HUES48 (cell line): ENCODE data around the gene SLC38A8.

Experiments used
- H3K27ac ChIP-seq: one replicate; pipeline ENCODE4 v1.7.0; 2013; ENCODE audit warnings: low read depth, low read length, inconsistent platforms
- H3K27me3 ChIP-seq: 2 replicates; pipeline ENCODE4 v1.6.1; 2013; ENCODE audit warnings: mild to moderate bottlenecking, low read length; ENCODE audit not compliant: control insufficient read depth, insufficient read depth
- H3K36me3 ChIP-seq: 2 replicates; pipeline ENCODE4 v1.6.1; 2013; ENCODE audit warnings: low read length; ENCODE audit not compliant: control insufficient read depth, insufficient read depth
- H3K4me1 ChIP-seq: 2 replicates; pipeline ENCODE4 v1.6.1; 2013; ENCODE audit warnings: mild to moderate bottlenecking, low read length; ENCODE audit not compliant: control insufficient read depth, insufficient read depth
- H3K4me3 ChIP-seq: 2 replicates; pipeline ENCODE4 v1.5.1; 2013; ENCODE audit warnings: mild to moderate bottlenecking, low read depth, low read length
- H3K9ac ChIP-seq: 2 replicates; pipeline ENCODE4 v1.6.1; 2013; ENCODE audit warnings: mild to moderate bottlenecking, low read depth, low read length, moderate library complexity
- H3K9me3 ChIP-seq: 2 replicates; pipeline ENCODE4 v1.6.1; 2013; ENCODE audit warnings: low read length; ENCODE audit not compliant: control insufficient read depth, insufficient read depth

Gene SLC38A8

GRCh38 chr16:84040226-84040822 is 2.3 kb downstream of the SLC38A8 start:
- peaks cover 13% of the 10 kb centered on the region; the same call in 1 of the 2 replicates for H3K4me1 ChIP-seq
- H3K4me3 ChIP-seq, result no peak overlapping the region
- H3K36me3 ChIP-seq, result no peaks in the 10 kb centered on the region
- H3K9me3 ChIP-seq, result no peaks in the 10 kb centered on the region
- H3K9ac ChIP-seq, result no peak overlapping the region
- no peaks in the 10 kb centered on the region for H3K27me3 ChIP-seq
- H3K27ac ChIP-seq, result no peak overlapping the region

- Histone ChIP-seq H3K27ac (no peak overlapping the region), H3K9me3 (no peaks in the 10 kb centered on the region), H3K9ac (no peak overlapping the region), H3K36me3 (no peaks in the 10 kb centered on the region), H3K4me3 (no peak overlapping the region), H3K27me3 (no peaks in the 10 kb centered on the region), H3K4me1 (peaks cover 13% of the 10 kb centered on the region; the same call in 1 of the 2 replicates)
Observed at GRCh38 chr16:84039696-84040095, 2.9 kb downstream of the SLC38A8 start.

GRCh38 chr16:84038469-84038868 is 4.1 kb downstream of the SLC38A8 start:
- no peaks in the 10 kb centered on the region for H3K27me3 ChIP-seq
- H3K27ac ChIP-seq, result no peak overlapping the region
- H3K36me3 ChIP-seq, result no peaks in the 10 kb centered on the region
- H3K4me3 ChIP-seq, result no peak overlapping the region
- no peak overlapping the region for H3K9ac ChIP-seq
- no peaks in the 10 kb centered on the region for H3K9me3 ChIP-seq
- peaks cover 7% of the 10 kb centered on the region; the same call in 1 of the 2 replicates for H3K4me1 ChIP-seq

- Histone ChIP-seq H3K9ac (no peak overlapping the region), H3K27ac (no peak overlapping the region), H3K4me1 (no peaks in the 10 kb centered on the region), H3K9me3 (no peaks in the 10 kb centered on the region), H3K4me3 (no peak overlapping the region), H3K36me3 (no peaks in the 10 kb centered on the region), H3K27me3 (no peaks in the 10 kb centered on the region)
Observed at GRCh38 chr16:84036982-84037425, 5.6 kb downstream of the SLC38A8 start.

GRCh38 chr16:84036131-84036530 is 6.5 kb downstream of the SLC38A8 start:
- no peak overlapping the region for H3K27ac ChIP-seq
- H3K27me3 ChIP-seq, result no peaks in the 10 kb centered on the region
- H3K9me3 ChIP-seq, result no peaks in the 10 kb centered on the region
- H3K4me3 ChIP-seq, result no peak overlapping the region
- H3K4me1 ChIP-seq, result no peaks in the 10 kb centered on the region
- no peak overlapping the region for H3K9ac ChIP-seq
- H3K36me3 ChIP-seq, result no peaks in the 10 kb centered on the region

- H3K27ac ChIP-seq, result no peak overlapping the region
- H3K36me3 ChIP-seq, result no peaks in the 10 kb centered on the region
- H3K4me3 ChIP-seq, result no peak overlapping the region
- H3K9me3 ChIP-seq, result no peaks in the 10 kb centered on the region
- no peaks in the 10 kb centered on the region for H3K4me1 ChIP-seq
- H3K27me3 ChIP-seq, result no peaks in the 10 kb centered on the region
- no peak overlapping the region for H3K9ac ChIP-seq
Observed at GRCh38 chr16:84034516-84034915, 8.1 kb downstream of the SLC38A8 start.

- no peak overlapping the region for H3K4me3 ChIP-seq
- no peak overlapping the region for H3K9ac ChIP-seq
- H3K9me3 ChIP-seq, result no peaks in the 10 kb centered on the region
- no peaks in the 10 kb centered on the region for H3K27me3 ChIP-seq
- no peak overlapping the region for H3K27ac ChIP-seq
- no peaks in the 10 kb centered on the region for H3K36me3 ChIP-seq
- H3K4me1 ChIP-seq, result no peaks in the 10 kb centered on the region
Observed at GRCh38 chr16:84033251-84034195, 9.1 kb downstream of the SLC38A8 start.

- H3K27ac ChIP-seq, result no peak overlapping the region
- no peaks in the 10 kb centered on the region for H3K4me1 ChIP-seq
- H3K4me3 ChIP-seq, result no peak overlapping the region
- no peak overlapping the region for H3K9ac ChIP-seq
- H3K27me3 ChIP-seq, result no peaks in the 10 kb centered on the region
- no peaks in the 10 kb centered on the region for H3K9me3 ChIP-seq
- no peaks in the 10 kb centered on the region for H3K36me3 ChIP-seq
Observed at GRCh38 chr16:84032458-84033178, 10.0 kb downstream of the SLC38A8 start.

GRCh38 chr16:84031556-84031955 is 11.0 kb downstream of the SLC38A8 start:
- no peaks in the 10 kb centered on the region for H3K36me3 ChIP-seq
- H3K4me3 ChIP-seq, result no peak overlapping the region
- H3K4me1 ChIP-seq, result no peaks in the 10 kb centered on the region
- H3K27me3 ChIP-seq, result no peaks in the 10 kb centered on the region
- H3K9ac ChIP-seq, result no peak overlapping the region
- H3K27ac ChIP-seq, result no peak overlapping the region
- H3K9me3 ChIP-seq, result no peaks in the 10 kb centered on the region

- no peak overlapping the region for H3K27ac ChIP-seq
- H3K4me3 ChIP-seq, result no peak overlapping the region
- H3K27me3 ChIP-seq, result no peaks in the 10 kb centered on the region
- no peaks in the 10 kb centered on the region for H3K4me1 ChIP-seq
- H3K9me3 ChIP-seq, result no peaks in the 10 kb centered on the region
- no peaks in the 10 kb centered on the region for H3K36me3 ChIP-seq
- H3K9ac ChIP-seq, result no peak overlapping the region
Observed at GRCh38 chr16:84029297-84030047, 13.1 kb downstream of the SLC38A8 start.
